Measurements from ENCODE around the gene KRTAP9-9.
"Not testable (repeated sequence)": the region's sequence is repeated elsewhere in the genome, so short reads cannot be mapped to it uniquely, and the experiment has no call there.

The KRTAP9-9 gene

GRCh38 chr17:41255381-41256290 is at the start of gene KRTAP9-9:
TSS of gene KRTAP9-9 (plus strand) at chr17:41255384.
- FAIRE-seq, result not testable (repeated sequence)

GRCh38 chr17:41211845-41212466 is 43.2 kb upstream of the KRTAP9-9 start:
- no peak for FAIRE-seq

- no peak for FAIRE-seq
Measured at GRCh38 chr17:41212524-41213169, 42.5 kb upstream of the KRTAP9-9 start.

- no peak for FAIRE-seq
Measured at GRCh38 chr17:41215681-41216080, 39.5 kb upstream of the KRTAP9-9 start.

GRCh38 chr17:41223821-41224220 is 31.4 kb upstream of the KRTAP9-9 start:
- FAIRE-seq, result no peak

GRCh38 chr17:41226051-41226450 is 29.1 kb upstream of the KRTAP9-9 start:
- FAIRE-seq, result no peak

GRCh38 chr17:41226598-41227095 is 28.5 kb upstream of the KRTAP9-9 start, which contains the start of gene KRTAP9-2:
TSS of gene KRTAP9-2 (plus strand) at chr17:41226648. CDS start at chr17:41226655, 7 bp downstream.
- not testable (repeated sequence) for FAIRE-seq

- no peak for FAIRE-seq
Measured at GRCh38 chr17:41230094-41230493, 25.1 kb upstream of the KRTAP9-9 start.

- no peak for FAIRE-seq
Measured at GRCh38 chr17:41231731-41232130, 23.5 kb upstream of the KRTAP9-9 start.

GRCh38 chr17:41232399-41233105 is 22.6 kb upstream of the KRTAP9-9 start, which contains the start of gene KRTAP9-3:
TSS of gene KRTAP9-3 (plus strand) at chr17:41232449. CDS start at chr17:41232502, 53 bp downstream.
- FAIRE-seq, result not testable (repeated sequence)

- FAIRE-seq, result not testable (repeated sequence)
Measured at GRCh38 chr17:41237116-41237515, 18.1 kb upstream of the KRTAP9-9 start.

- FAIRE-seq, result not testable (repeated sequence)
Measured at GRCh38 chr17:41237949-41238437, 17.2 kb upstream of the KRTAP9-9 start, which contains the start of gene KRTAP9-8. TSS of gene KRTAP9-8 (plus strand) at chr17:41237999. CDS start at chr17:41238052, 53 bp downstream.

- FAIRE-seq, result not testable (repeated sequence)
Measured at GRCh38 chr17:41246995-41247787, 8.0 kb upstream of the KRTAP9-9 start.

GRCh38 chr17:41249637-41250240 is 5.4 kb upstream of the KRTAP9-9 start, which contains the start of gene KRTAP9-4:
TSS of gene KRTAP9-4 (plus strand) at chr17:41249687. CDS start at chr17:41249721, 34 bp downstream.
- FAIRE-seq, result not testable (repeated sequence)

- no peak for FAIRE-seq
Measured at GRCh38 chr17:41251261-41251660, 3.9 kb upstream of the KRTAP9-9 start.

GRCh38 chr17:41254861-41255260 is 323 bp upstream of the KRTAP9-9 start:
- FAIRE-seq, result no peak

- FAIRE-seq, result no peak
Measured at GRCh38 chr17:41256291-41256685, 1.1 kb downstream of the KRTAP9-9 start.

GRCh38 chr17:41258406-41258805 is 3.2 kb downstream of the KRTAP9-9 start:
- no peak for FAIRE-seq

GRCh38 chr17:41263212-41263611 is 8.0 kb downstream of the KRTAP9-9 start:
- no peak for FAIRE-seq

GRCh38 chr17:41264599-41264998 is 9.4 kb downstream of the KRTAP9-9 start:
- no peak for FAIRE-seq

GRCh38 chr17:41265078-41265477 is 9.9 kb downstream of the KRTAP9-9 start, which contains the start of gene KRTAP9-6:
TSS of gene KRTAP9-6 (plus strand) at chr17:41265378. CDS start at chr17:41265378, 0 bp downstream.
- FAIRE-seq, result no peak

Measured in A204.1 (cell line).